Loucy (cell line): ENCODE data around the gene NBAS.

ENCODE experiments used
- H2AFZ ChIP-seq: fragments of 200-600 bp; sonication (generic); 2 replicates; pipeline ENCODE4 v1.6.0; 2016; ENCODE audit warnings: antibody characterized with exemption, mild to moderate bottlenecking, low read length, moderate library complexity
- H3F3A ChIP-seq: fragments of 200-600 bp; 2 replicates; pipeline ENCODE4 v1.6.0; 2016; ENCODE audit warnings: antibody characterized with exemption, low read depth, mild to moderate bottlenecking
- H3K27me3 ChIP-seq: fragments of 200-600 bp; sonication (generic); 2 replicates; pipeline ENCODE4 v1.6.1; 2014; ENCODE audit warnings: low read length, mild to moderate bottlenecking; ENCODE audit not compliant: insufficient read depth, poor library complexity, severe bottlenecking
- H3K36me3 ChIP-seq: fragments of 200-600 bp; sonication (generic); 2 replicates; pipeline ENCODE4 v1.6.1; 2016; ENCODE audit warnings: low read length; ENCODE audit not compliant: insufficient read depth
- H3K4me1 ChIP-seq: fragments of 200-600 bp; sonication (generic); 2 replicates; pipeline ENCODE4 v1.5.1; 2014; ENCODE audit warnings: low read length, mild to moderate bottlenecking; ENCODE audit not compliant: insufficient read depth, poor library complexity, severe bottlenecking
- H3K4me2 ChIP-seq: fragments of 200-600 bp; sonication (generic); 2 replicates; pipeline ENCODE4 v1.6.0; 2014; ENCODE audit warnings: antibody characterized with exemption, low read length, low read depth, mild to moderate bottlenecking; ENCODE audit not compliant: poor library complexity, severe bottlenecking
- H3K4me3 ChIP-seq: fragments of 200-600 bp; sonication (generic); 2 replicates; pipeline ENCODE4 v1.5.1; 2014; ENCODE audit warnings: low read length, mild to moderate bottlenecking, mixed read lengths; ENCODE audit not compliant: poor library complexity, severe bottlenecking
- H3K79me2 ChIP-seq: fragments of 200-600 bp; sonication (generic); 2 replicates; pipeline ENCODE4 v1.6.1; 2014; ENCODE audit warnings: low read length; ENCODE audit not compliant: insufficient read depth
- H3K9ac ChIP-seq: fragments of 200-600 bp; sonication (generic); 2 replicates; pipeline ENCODE4 v1.6.0; 2014; ENCODE audit warnings: mild to moderate bottlenecking, low read depth, low read length, moderate library complexity; ENCODE audit not compliant: poor library complexity, severe bottlenecking
- H3K9me2 ChIP-seq: fragments of 200-600 bp; sonication (generic); replicated peaks from 2 replicates; pipeline ENCODE4 v1.6.1; 2016; ENCODE audit warnings: low read depth, low read length, mixed read lengths
- H3K9me3 ChIP-seq: fragments of 200-600 bp; sonication (generic); 2 replicates; pipeline ENCODE4 v1.6.1; 2014; ENCODE audit warnings: mild to moderate bottlenecking, antibody characterized with exemption, low read length, low read depth; ENCODE audit not compliant: insufficient read depth
- H4K20me1 ChIP-seq: fragments of 200-600 bp; sonication (generic); 2 replicates; pipeline ENCODE4 v1.6.0; 2014; ENCODE audit warnings: antibody characterized with exemption, low read length, mild to moderate bottlenecking; ENCODE audit not compliant: insufficient read depth, poor library complexity, severe bottlenecking
- CTCF ChIP-seq: fragments of 200-600 bp; sonication (generic); conservative IDR thresholded peaks from 2 replicates; pipeline ENCODE4 v1.5.1; 2014; ENCODE audit warnings: mild to moderate bottlenecking, antibody characterized with exemption, low read length
- EZH2phosphoT487 ChIP-seq: fragments of 200-600 bp; IDR thresholded peaks from 2 replicates; pipeline ENCODE4 v1.6.1; 2018; ENCODE audit warnings: antibody characterized with exemption, mild to moderate bottlenecking, moderate library complexity, borderline replicate concordance

The NBAS gene

GRCh38 chr2:15152382-15152781 lies 408.8 kb downstream of the NBAS start:
- Histone ChIP-seq H3K4me1 (no peaks in the 10 kb centered on the region), H3K4me2 (no peak overlapping the region), H3K9me3 (no peaks in the 10 kb centered on the region), H3K9ac (no peak overlapping the region), H4K20me1 (no peaks in the 10 kb centered on the region), H3K36me3 (no peaks in the 10 kb centered on the region), H2AFZ (no peak overlapping the region), H3K9me2 (no peaks in the 10 kb centered on the region), H3K4me3 (no peak overlapping the region), H3F3A (no peaks in the 10 kb centered on the region), H3K79me2 (no peaks in the 10 kb centered on the region), H3K27me3 (no peaks in the 10 kb centered on the region)
- no peak for TF ChIP-seq CTCF
- no peak for TF ChIP-seq EZH2phosphoT487

GRCh38 chr2:15149063-15149462 lies 412.1 kb downstream of the NBAS start:
- TF ChIP-seq CTCF (no peak), EZH2phosphoT487 (no peak)

GRCh38 chr2:15147591-15147990 lies 413.5 kb downstream of the NBAS start:
- Histone ChIP-seq H2AFZ (no peak overlapping the region), H3F3A (peaks cover under 1% of the 10 kb centered on the region; the same call in 1 of the 2 replicates), H3K4me3 (no peak overlapping the region), H4K20me1 (no peaks in the 10 kb centered on the region), H3K9ac (no peak overlapping the region), H3K9me2 (no peaks in the 10 kb centered on the region), H3K36me3 (no peaks in the 10 kb centered on the region), H3K27me3 (no peaks in the 10 kb centered on the region), H3K4me1 (peaks cover 13% of the 10 kb centered on the region), H3K4me2 (no peak overlapping the region), H3K9me3 (no peaks in the 10 kb centered on the region), H3K79me2 (no peaks in the 10 kb centered on the region)
- TF ChIP-seq EZH2phosphoT487: no peak
- no peak for TF ChIP-seq CTCF

More at GRCh38 chr2:15149063-15149462, 412.1 kb downstream of the NBAS start:
- Histone ChIP-seq H3K4me1 (peaks cover 3% of the 10 kb centered on the region), H3K4me3 (no peak overlapping the region), H3K9me2 (no peaks in the 10 kb centered on the region), H3K9ac (no peak overlapping the region), H3K9me3 (no peaks in the 10 kb centered on the region), H3K4me2 (no peak overlapping the region), H3K27me3 (no peaks in the 10 kb centered on the region), H3K79me2 (no peaks in the 10 kb centered on the region), H2AFZ (no peak overlapping the region), H3F3A (no peaks in the 10 kb centered on the region), H3K36me3 (no peaks in the 10 kb centered on the region), H4K20me1 (no peaks in the 10 kb centered on the region)
